MM.1S (cell line): ENCODE measurements around the gene CDON.

Experiments used
- DNase-seq: peaks from one replicate; pipeline ENCODE4 v3.0.0-alpha.2; 2015
- H2AFZ ChIP-seq: fragments of 300-600 bp; sonication (generic); 2 replicates; pipeline ENCODE4 v1.6.0; 2016; ENCODE audit warnings: antibody characterized with exemption, low read length
- H3F3A ChIP-seq: fragments of 300-600 bp; sonication (generic); 2 replicates; pipeline ENCODE4 v1.6.1; 2016; ENCODE audit warnings: mild to moderate bottlenecking, antibody characterized with exemption, low read length, moderate library complexity, mixed read lengths; ENCODE audit not compliant: insufficient read depth
- H3K27ac ChIP-seq: fragments of 300-600 bp; sonication (generic); 2 replicates; pipeline ENCODE4 v1.5.1; 2016; ENCODE audit warnings: mild to moderate bottlenecking, low read length
- H3K27me3 ChIP-seq: fragments of 300-600 bp; sonication (generic); replicated peaks from 2 replicates; pipeline ENCODE4 v1.6.0; 2016; ENCODE audit warnings: low read length; ENCODE audit not compliant: insufficient read depth
- H3K36me3 ChIP-seq: fragments of 300-600 bp; sonication (generic); replicated peaks from 2 replicates; pipeline ENCODE4 v1.6.1; 2016; ENCODE audit warnings: mild to moderate bottlenecking, low read length, mixed read lengths; ENCODE audit not compliant: insufficient read depth
- H3K4me1 ChIP-seq: fragments of 300-600 bp; sonication (generic); 2 replicates; pipeline ENCODE4 v1.6.1; 2016; ENCODE audit warnings: low read length, mixed read lengths
- H3K4me2 ChIP-seq: fragments of 300-600 bp; sonication (generic); 2 replicates; pipeline ENCODE4 v1.6.0; 2016; ENCODE audit warnings: low read depth, low read length
- H3K4me3 ChIP-seq: fragments of 300-600 bp; sonication (generic); 2 replicates; pipeline ENCODE4 v1.5.1; 2016; ENCODE audit warnings: low read length, mixed read lengths
- H3K79me2 ChIP-seq: fragments of 300-600 bp; sonication (generic); 2 replicates; pipeline ENCODE4 v1.6.1; 2016; ENCODE audit warnings: mixed run types, low read length, mixed read lengths
- H3K9ac ChIP-seq: fragments of 300-600 bp; sonication (generic); 2 replicates; pipeline ENCODE4 v1.6.1; 2016; ENCODE audit warnings: low read length, mixed read lengths
- H3K9me2 ChIP-seq: fragments of 300-600 bp; sonication (generic); replicated peaks from 2 replicates; pipeline ENCODE4 v1.6.1; 2016; ENCODE audit warnings: mild to moderate bottlenecking, low read length, mixed read lengths; ENCODE audit not compliant: insufficient read depth
- H3K9me3 ChIP-seq: fragments of 300-600 bp; sonication (generic); replicated peaks from 2 replicates; pipeline ENCODE4 v1.6.1; 2016; ENCODE audit warnings: mild to moderate bottlenecking, low read length, mixed read lengths; ENCODE audit not compliant: insufficient read depth
- H4K20me1 ChIP-seq: fragments of 300-600 bp; sonication (generic); 2 replicates; pipeline ENCODE4 v1.6.1; 2016; ENCODE audit warnings: mild to moderate bottlenecking, low read length, moderate library complexity, mixed read lengths; ENCODE audit not compliant: insufficient read depth
- EZH2 ChIP-seq: fragments of 300-600 bp; sonication (generic); optimal IDR thresholded peaks from 2 replicates; pipeline ENCODE3; 2017; ENCODE audit warnings: low read depth, mild to moderate bottlenecking, antibody characterized with exemption, low read length, mixed read lengths
- EZH2phosphoT487 ChIP-seq: fragments of 300-600 bp; sonication (generic); IDR thresholded peaks from 2 replicates; pipeline ENCODE4 v1.6.1; 2018; ENCODE audit warnings: antibody characterized with exemption, low read length
- TF ChIP-seq, protein P1 (sequence below): fragments of 300-600 bp; sonication (generic); IDR thresholded peaks from 2 replicates; pipeline ENCODE4 v1.5.1; 2016; ENCODE audit warnings: antibody characterized with exemption, low read length, mixed read lengths

The CDON gene

DNA sequence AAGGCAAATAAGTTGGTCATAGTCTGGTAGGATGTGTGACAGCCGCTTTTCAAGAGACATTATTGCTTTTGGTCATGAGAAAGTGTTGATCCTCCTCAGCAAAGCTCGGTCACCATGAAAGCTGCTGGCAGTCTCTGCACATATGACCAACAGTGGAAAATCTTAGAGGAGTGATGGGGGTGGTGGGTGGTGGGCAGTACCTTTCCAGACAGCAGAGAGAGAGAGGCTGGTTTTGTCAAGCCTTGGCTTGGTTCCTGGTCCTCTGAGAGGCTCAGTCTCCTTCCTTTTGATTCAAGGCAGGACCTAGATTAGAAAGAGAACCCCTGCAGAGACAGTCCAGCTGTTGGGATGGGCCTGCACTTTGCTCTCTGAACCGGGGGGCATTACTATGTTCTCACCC is 136.9 kb downstream of the CDON start:
- DNase-seq = no peak
- H3K9me3 ChIP-seq = no peaks in the 10 kb centered on the region
- no peak overlapping the region for H3K9ac ChIP-seq
- TF ChIP-seq EZH2 (no peak), EZH2phosphoT487 (no peak)
- TF ChIP-seq, protein P1, sequence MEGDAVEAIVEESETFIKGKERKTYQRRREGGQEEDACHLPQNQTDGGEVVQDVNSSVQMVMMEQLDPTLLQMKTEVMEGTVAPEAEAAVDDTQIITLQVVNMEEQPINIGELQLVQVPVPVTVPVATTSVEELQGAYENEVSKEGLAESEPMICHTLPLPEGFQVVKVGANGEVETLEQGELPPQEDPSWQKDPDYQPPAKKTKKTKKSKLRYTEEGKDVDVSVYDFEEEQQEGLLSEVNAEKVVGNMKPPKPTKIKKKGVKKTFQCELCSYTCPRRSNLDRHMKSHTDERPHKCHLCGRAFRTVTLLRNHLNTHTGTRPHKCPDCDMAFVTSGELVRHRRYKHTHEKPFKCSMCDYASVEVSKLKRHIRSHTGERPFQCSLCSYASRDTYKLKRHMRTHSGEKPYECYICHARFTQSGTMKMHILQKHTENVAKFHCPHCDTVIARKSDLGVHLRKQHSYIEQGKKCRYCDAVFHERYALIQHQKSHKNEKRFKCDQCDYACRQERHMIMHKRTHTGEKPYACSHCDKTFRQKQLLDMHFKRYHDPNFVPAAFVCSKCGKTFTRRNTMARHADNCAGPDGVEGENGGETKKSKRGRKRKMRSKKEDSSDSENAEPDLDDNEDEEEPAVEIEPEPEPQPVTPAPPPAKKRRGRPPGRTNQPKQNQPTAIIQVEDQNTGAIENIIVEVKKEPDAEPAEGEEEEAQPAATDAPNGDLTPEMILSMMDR = no peak
- H3K27ac ChIP-seq = no peak overlapping the region
- no peaks in the 10 kb centered on the region for H3K36me3 ChIP-seq
- H2AFZ ChIP-seq = no peak overlapping the region
- H3K4me1 ChIP-seq = no peaks in the 10 kb centered on the region
- H3K9me2 ChIP-seq = no peaks in the 10 kb centered on the region
- no peaks in the 10 kb centered on the region for H3K27me3 ChIP-seq
- H3F3A ChIP-seq = no peaks in the 10 kb centered on the region
- no peak overlapping the region for H3K4me2 ChIP-seq
- no peaks in the 10 kb centered on the region for H4K20me1 ChIP-seq
- H3K4me3 ChIP-seq = no peak overlapping the region
- H3K79me2 ChIP-seq = no peaks in the 10 kb centered on the region

DNA sequence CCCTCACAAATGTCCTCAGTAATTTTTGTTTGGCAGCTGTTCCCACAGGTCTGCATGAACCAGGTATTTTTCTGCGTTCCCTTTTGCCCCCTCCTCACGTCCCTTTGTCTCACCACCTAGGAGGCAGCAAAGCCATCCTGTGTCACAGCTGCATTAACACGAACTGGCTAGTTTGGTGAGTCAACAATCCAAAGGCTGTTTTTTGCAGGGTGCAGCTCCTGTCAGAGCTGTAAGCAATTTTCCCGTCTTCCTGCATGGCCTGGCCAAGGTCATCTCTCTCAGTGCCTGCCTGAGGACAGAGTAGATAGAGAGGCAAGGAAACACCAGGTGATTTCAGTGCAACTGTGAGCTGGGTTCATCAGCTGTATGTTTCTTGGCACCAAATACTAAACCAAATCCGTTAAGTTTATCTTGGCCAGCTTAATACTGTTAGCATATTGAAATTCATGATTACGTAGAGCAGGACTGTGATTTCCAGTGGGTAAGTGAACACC is 137.4 kb downstream of the CDON start:
- DNase-seq = no peak
- no peaks in the 10 kb centered on the region for H3K36me3 ChIP-seq
- H3K4me3 ChIP-seq = no peak overlapping the region
- no peak overlapping the region for H2AFZ ChIP-seq
- TF ChIP-seq EZH2 = no peak
- no peak for TF ChIP-seq EZH2phosphoT487
- TF ChIP-seq, protein P1 = no peak
- H3K4me1 ChIP-seq = no peaks in the 10 kb centered on the region
- no peaks in the 10 kb centered on the region for H3K27me3 ChIP-seq
- no peak overlapping the region for H3K27ac ChIP-seq
- no peak overlapping the region for H3K9ac ChIP-seq
- H3K9me2 ChIP-seq = no peaks in the 10 kb centered on the region
- no peaks in the 10 kb centered on the region for H3K79me2 ChIP-seq
- no peaks in the 10 kb centered on the region for H3F3A ChIP-seq
- H3K4me2 ChIP-seq = no peak overlapping the region
- H3K9me3 ChIP-seq = no peaks in the 10 kb centered on the region
- H4K20me1 ChIP-seq = no peaks in the 10 kb centered on the region

DNA sequence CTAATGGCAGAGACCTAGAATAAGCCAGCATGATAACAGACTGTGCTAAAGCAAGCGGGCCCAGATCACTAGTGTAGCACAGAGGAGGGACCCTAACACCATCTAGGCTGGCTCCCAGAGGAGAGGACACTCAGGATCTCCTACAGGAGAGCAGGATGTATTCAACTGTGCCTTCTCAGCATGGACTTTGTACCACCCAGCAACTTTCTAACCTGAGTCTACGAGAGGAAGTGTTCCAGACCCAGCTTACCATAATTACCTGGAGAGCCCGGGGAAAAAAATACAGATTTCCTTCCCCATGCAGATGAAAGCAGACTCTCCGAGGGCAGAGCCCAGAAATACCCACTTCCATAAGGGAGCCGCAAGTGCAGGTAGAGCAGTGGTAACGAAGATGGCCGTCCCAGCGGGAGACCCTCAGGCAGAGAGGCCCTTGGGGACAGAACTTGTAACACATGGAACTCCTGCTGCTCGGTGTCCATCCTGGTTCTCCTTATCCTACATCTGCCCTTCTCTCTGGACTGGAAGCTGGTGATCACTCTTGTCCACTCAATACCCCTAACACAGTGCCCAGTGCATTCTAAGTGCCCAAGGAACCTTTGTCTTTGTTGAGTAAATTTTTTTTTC is 138.2 kb downstream of the CDON start:
- TF ChIP-seq EZH2phosphoT487 (no peak), EZH2 (no peak)
- TF ChIP-seq, protein P1 = no peak
- Histone ChIP-seq H3K4me1 (no peaks in the 10 kb centered on the region), H3K9me3 (no peaks in the 10 kb centered on the region)

More for the DNA sequence above, 138.2 kb downstream of the CDON start:
- H3F3A ChIP-seq = no peaks in the 10 kb centered on the region
- H3K27ac ChIP-seq = no peak overlapping the region
- DNase-seq = no peak
- H3K4me2 ChIP-seq = no peak overlapping the region
- H3K4me3 ChIP-seq = no peak overlapping the region
- H3K36me3 ChIP-seq = no peaks in the 10 kb centered on the region
- no peaks in the 10 kb centered on the region for H4K20me1 ChIP-seq
- no peak overlapping the region for H3K9ac ChIP-seq
- H2AFZ ChIP-seq = no peak overlapping the region
- no peaks in the 10 kb centered on the region for H3K27me3 ChIP-seq
- H3K9me2 ChIP-seq = no peaks in the 10 kb centered on the region
- H3K79me2 ChIP-seq = no peaks in the 10 kb centered on the region
